Smooth muscle cell (in vitro differentiated cells): ENCODE measurements around the gene AIP. TPM values are rescaled to one million over a fixed set of nuclear protein-coding genes. Genes with fewer than 3 reads are reported as not detected.
A peak's percentile ranks its signal among the peaks of the same experiment; 100 is the strongest.
"Not testable (repeated sequence)": the region's sequence is repeated elsewhere in the genome, so short reads cannot be mapped to it uniquely, and the experiment has no call there.

Source experiments
- DNase-seq: peaks from one replicate; lab custom pipeline; 2025; ENCODE audit not compliant: unreplicated experiment; lab: John Stamatoyannopoulos, UW
- H2AFZ ChIP-seq: fragments of 200-600 bp; sonication (generic); 2 replicates; pipeline ENCODE4 v1.6.0; 2016; ENCODE audit warnings: antibody characterized with exemption, low read depth, mild to moderate bottlenecking
- H3F3A ChIP-seq: fragments of 200-600 bp; sonication (generic); 2 replicates; pipeline ENCODE4 v1.6.0; 2017; ENCODE audit warnings: antibody characterized with exemption, low read depth
- H3K27ac ChIP-seq: fragments of 200-600 bp; sonication (generic); 2 replicates; pipeline ENCODE4 v1.5.1; 2016; ENCODE audit warnings: low read depth, mild to moderate bottlenecking
- H3K27me3 ChIP-seq: fragments of 200-600 bp; sonication (generic); 2 replicates; pipeline ENCODE4 v1.6.1; 2016; ENCODE audit warnings: low read depth, mild to moderate bottlenecking
- H3K36me3 ChIP-seq: fragments of 200-600 bp; sonication (generic); 2 replicates; pipeline ENCODE4 v1.5.1; 2016; ENCODE audit warnings: low read depth
- H3K4me1 ChIP-seq: fragments of 200-600 bp; sonication (generic); 2 replicates; pipeline ENCODE4 v1.5.1; 2016; ENCODE audit warnings: low read depth
- H3K4me2 ChIP-seq: fragments of 200-600 bp; sonication (generic); 2 replicates; pipeline ENCODE4 v1.6.0; 2016; ENCODE audit warnings: mild to moderate bottlenecking
- H3K4me3 ChIP-seq: fragments of 200-600 bp; sonication (generic); 2 replicates; pipeline ENCODE4 v1.5.1; 2016; ENCODE audit warnings: mild to moderate bottlenecking
- H3K79me2 ChIP-seq: fragments of 200-600 bp; sonication (generic); 2 replicates; pipeline ENCODE4 v1.6.0; 2016; ENCODE audit warnings: low read depth, mild to moderate bottlenecking
- H3K9ac ChIP-seq: fragments of 200-600 bp; sonication (generic); 2 replicates; pipeline ENCODE4 v1.6.0; 2016; ENCODE audit warnings: low read depth
- H3K9me3 ChIP-seq: fragments of 200-600 bp; sonication (generic); replicated peaks from 2 replicates; pipeline ENCODE4 v1.5.1; 2016; ENCODE audit warnings: low read depth
- H4K20me1 ChIP-seq: fragments of 200-600 bp; sonication (generic); 2 replicates; pipeline ENCODE4 v1.6.0; 2016; ENCODE audit warnings: low read depth
- WGBS: methylation state at CpG from one replicate; pipeline ENCODE4 v1.1.7; 2016; ENCODE audit warnings: low lambda C conversion rate; 5-methylcytosine and 5-hydroxymethylcytosine counted together
- polyA plus RNA-seq: library from polyadenylated mRNA; unstranded; fragments of >200 nt; fragmentation: Nextera tagmentation; extraction: Ambion mirVana; gene quantifications from 2 replicates; pipeline ENCODE4 v1.2.1, GENCODE V29; 2016
- total RNA-seq: library from RNA; depleted of rRNA; stranded (reverse); fragments of >200 nt; gene quantifications from 2 replicates; pipeline ENCODE4 v1.2.3, GENCODE V29; 2014
- TF ChIP-seq, protein P1 (sequence below): fragments of 200-600 bp; sonication (generic); IDR thresholded peaks from 2 replicates; pipeline ENCODE4 v1.5.1; 2017; ENCODE audit warnings: borderline replicate concordance, mild to moderate bottlenecking, antibody characterized with exemption; ENCODE audit not compliant: insufficient read depth, poor library complexity, severe bottlenecking

AIP gene
- total and polyA plus RNA-seq, 2 experiments from 2014 or later = 36.8 to 61.5 TPM

- Histone ChIP-seq H2AFZ (peak overlapping the region; percentile 10), H3F3A (peaks cover 3% of the 10 kb centered on the region), H3K79me2 (peaks cover 4% of the 10 kb centered on the region), H3K27me3 (no peaks in the 10 kb centered on the region), H3K36me3 (no peaks in the 10 kb centered on the region), H4K20me1 (no peaks in the 10 kb centered on the region), H3K4me3 (peak overlapping the region; percentile 50), H3K27ac (peak overlapping the region; percentile 92), H3K4me1 (no peaks in the 10 kb centered on the region), H3K9ac (peak overlapping the region; percentile 72), H3K9me3 (no peaks in the 10 kb centered on the region), H3K4me2 (peak overlapping the region; percentile 86)
- 61% methylated on average over 20 of the region's 20 CpGs for WGBS
- peak; percentile 65 for DNase-seq
- TF ChIP-seq, protein P1, sequence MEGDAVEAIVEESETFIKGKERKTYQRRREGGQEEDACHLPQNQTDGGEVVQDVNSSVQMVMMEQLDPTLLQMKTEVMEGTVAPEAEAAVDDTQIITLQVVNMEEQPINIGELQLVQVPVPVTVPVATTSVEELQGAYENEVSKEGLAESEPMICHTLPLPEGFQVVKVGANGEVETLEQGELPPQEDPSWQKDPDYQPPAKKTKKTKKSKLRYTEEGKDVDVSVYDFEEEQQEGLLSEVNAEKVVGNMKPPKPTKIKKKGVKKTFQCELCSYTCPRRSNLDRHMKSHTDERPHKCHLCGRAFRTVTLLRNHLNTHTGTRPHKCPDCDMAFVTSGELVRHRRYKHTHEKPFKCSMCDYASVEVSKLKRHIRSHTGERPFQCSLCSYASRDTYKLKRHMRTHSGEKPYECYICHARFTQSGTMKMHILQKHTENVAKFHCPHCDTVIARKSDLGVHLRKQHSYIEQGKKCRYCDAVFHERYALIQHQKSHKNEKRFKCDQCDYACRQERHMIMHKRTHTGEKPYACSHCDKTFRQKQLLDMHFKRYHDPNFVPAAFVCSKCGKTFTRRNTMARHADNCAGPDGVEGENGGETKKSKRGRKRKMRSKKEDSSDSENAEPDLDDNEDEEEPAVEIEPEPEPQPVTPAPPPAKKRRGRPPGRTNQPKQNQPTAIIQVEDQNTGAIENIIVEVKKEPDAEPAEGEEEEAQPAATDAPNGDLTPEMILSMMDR = no peak
Measured at GRCh38 chr11:67463680-67464410, 19.0 kb upstream of the AIP start.

DNA sequence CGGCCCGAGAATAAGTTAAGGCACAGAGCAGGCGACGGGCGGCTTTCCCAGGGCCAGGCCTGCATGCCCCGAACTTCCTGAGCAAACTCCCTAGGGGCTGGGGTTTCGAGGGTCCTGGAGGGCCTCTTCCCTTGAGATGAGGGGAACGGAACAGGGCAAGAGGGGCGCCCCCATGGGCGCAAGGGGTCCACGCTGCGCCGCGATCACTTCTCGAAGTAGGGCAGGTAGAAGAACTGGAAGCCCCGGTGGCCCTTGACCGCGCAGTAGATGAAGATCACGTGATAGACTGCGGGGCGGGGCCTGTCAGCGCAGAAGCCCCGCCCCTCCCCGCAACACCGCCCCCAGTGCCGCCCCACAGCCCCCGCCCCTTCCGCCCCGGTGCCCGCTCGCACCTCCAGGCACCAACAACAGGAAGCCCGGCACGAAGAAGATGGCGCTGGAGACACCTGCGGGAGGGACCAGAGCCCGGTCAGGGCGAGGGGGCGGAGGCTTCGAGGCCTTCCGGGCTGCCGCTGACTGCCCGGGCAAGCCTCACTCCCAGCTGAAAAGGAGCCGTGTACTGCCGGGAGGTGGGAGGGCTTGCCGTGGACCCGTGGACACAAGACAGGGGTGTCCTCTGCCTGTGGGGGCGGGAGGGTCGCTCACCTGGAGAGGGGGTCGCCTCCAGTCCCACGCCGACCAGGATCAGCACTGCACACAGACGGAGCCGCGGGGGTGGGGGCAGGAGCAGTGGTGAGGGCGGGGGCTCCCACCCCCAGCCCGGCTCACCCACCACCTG is 18.2 kb upstream of the AIP start:
- H3K9ac ChIP-seq = peak overlapping the region; percentile 77
- DNase-seq = peak; percentile 50
- TF ChIP-seq, protein P1 = no peak

GRCh38 chr11:67465189-67465510 is 17.7 kb upstream of the AIP start:
- Histone ChIP-seq H3K4me3 (peak overlapping the region; percentile 50), H4K20me1 (no peaks in the 10 kb centered on the region), H3F3A (peaks cover 3% of the 10 kb centered on the region), H3K9ac (peak overlapping the region; percentile 77), H3K4me2 (peak overlapping the region; percentile 86), H3K4me1 (peaks cover 4% of the 10 kb centered on the region), H3K9me3 (no peaks in the 10 kb centered on the region), H3K79me2 (peaks cover 4% of the 10 kb centered on the region), H2AFZ (no peak overlapping the region), H3K27ac (peak overlapping the region; percentile 92), H3K36me3 (no peaks in the 10 kb centered on the region), H3K27me3 (no peaks in the 10 kb centered on the region)
- TF ChIP-seq, protein P1 = no peak
- no peak for DNase-seq
- WGBS = 40% methylated on average over 3 of the region's 3 CpGs

More for the DNA sequence above, 18.2 kb upstream of the AIP start:
- Histone ChIP-seq H3K27me3 (no peaks in the 10 kb centered on the region), H3K36me3 (no peaks in the 10 kb centered on the region), H3K4me1 (peaks cover 3% of the 10 kb centered on the region), H2AFZ (no peak overlapping the region), H3K27ac (peak overlapping the region; percentile 92), H3K79me2 (peaks cover 4% of the 10 kb centered on the region), H3K4me2 (peak overlapping the region; percentile 86), H3F3A (peaks cover 3% of the 10 kb centered on the region), H4K20me1 (no peaks in the 10 kb centered on the region), H3K9me3 (no peaks in the 10 kb centered on the region), H3K4me3 (peak overlapping the region; percentile 50)
- 21% methylated on average over 42 of the region's 56 CpGs for WGBS

DNA sequence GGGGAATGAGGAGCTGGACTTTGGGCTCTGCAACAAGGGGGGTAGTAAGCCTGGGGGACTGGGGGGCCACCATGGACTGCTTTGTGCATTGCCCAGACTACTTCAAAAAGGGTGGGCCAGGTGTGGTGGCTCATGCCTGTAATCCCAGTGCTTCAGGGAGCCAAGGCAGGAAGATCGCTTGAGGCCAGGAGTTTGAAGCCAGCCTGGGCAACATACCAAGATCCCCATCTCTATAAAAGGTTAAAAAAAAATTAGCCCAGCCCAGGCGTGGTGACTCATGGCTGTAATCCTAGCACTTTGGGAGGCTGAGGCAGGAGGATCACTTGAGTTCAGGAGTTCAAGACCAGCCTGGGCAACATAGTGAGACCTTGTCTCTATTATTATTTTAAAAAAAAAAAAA is 17.3 kb upstream of the AIP start:
- H3K27me3 ChIP-seq, H3K9me3 ChIP-seq, H2AFZ ChIP-seq, H3F3A ChIP-seq, DNase-seq, H4K20me1 ChIP-seq, H3K79me2 ChIP-seq, H3K36me3 ChIP-seq, H3K4me1 ChIP-seq: not testable (repeated sequence)
- H3K27ac ChIP-seq = peak overlapping the region; percentile 92
- H3K4me2 ChIP-seq = peak overlapping the region; percentile 86
- peak overlapping the region; percentile 50 for H3K4me3 ChIP-seq
- WGBS = 92% methylated on average over 2 of the region's 2 CpGs
- H3K9ac ChIP-seq = peak overlapping the region; percentile 77
